OCI-LY1 (cell line): Measurements from ENCODE around the gene SHANK3.
A peak's percentile ranks its signal among the peaks of the same experiment; 100 is the strongest.
"Not testable (repeated sequence)": the region's sequence is repeated elsewhere in the genome, so short reads cannot be mapped to it uniquely, and the experiment has no call there.

ENCODE experiments used
- H2AFZ ChIP-seq: fragments of 200-600 bp; sonication (generic), shearing (Covaris generic); 2 replicates; pipeline ENCODE4 v1.6.0; 2014; ENCODE audit warnings: antibody characterized with exemption, mild to moderate bottlenecking, low read length
- H3F3A ChIP-seq: fragments of 200-600 bp; sonication (generic), shearing (Covaris generic); 2 replicates; pipeline ENCODE4 v1.6.0; 2014; ENCODE audit warnings: mild to moderate bottlenecking, antibody characterized with exemption, low read length, moderate library complexity; ENCODE audit not compliant: insufficient read depth
- H3K27ac ChIP-seq: fragments of 200-600 bp; sonication (generic); 2 replicates; pipeline ENCODE4 v1.5.1; 2014; ENCODE audit warnings: low read length, mixed run types, mild to moderate bottlenecking, low read depth; ENCODE audit not compliant: poor library complexity, severe bottlenecking
- H3K27me3 ChIP-seq: fragments of 200-600 bp; sonication (generic); 2 replicates; pipeline ENCODE4 v1.6.0; 2014; ENCODE audit warnings: antibody characterized with exemption, mild to moderate bottlenecking, low read length, moderate library complexity; ENCODE audit not compliant: insufficient read depth
- H3K36me3 ChIP-seq: fragments of 200-600 bp; sonication (generic); 2 replicates; pipeline ENCODE4 v1.6.1; 2014; ENCODE audit warnings: mild to moderate bottlenecking, antibody characterized with exemption, low read length, moderate library complexity, mixed read lengths; ENCODE audit not compliant: insufficient read depth
- H3K4me1 ChIP-seq: fragments of 200-600 bp; sonication (generic); 2 replicates; pipeline ENCODE4 v1.5.1; 2014; ENCODE audit warnings: mild to moderate bottlenecking, low read length, moderate library complexity; ENCODE audit not compliant: insufficient read depth, severe bottlenecking
- H3K4me2 ChIP-seq: fragments of 200-600 bp; sonication (generic), shearing (Covaris generic); 2 replicates; pipeline ENCODE4 v1.6.1; 2014; ENCODE audit warnings: low read length
- H3K4me3 ChIP-seq: fragments of 200-600 bp; sonication (generic); 2 replicates; pipeline ENCODE4 v1.5.1; 2014; ENCODE audit warnings: low read length, low read depth, mild to moderate bottlenecking, mixed read lengths; ENCODE audit not compliant: poor library complexity, severe bottlenecking
- H3K79me2 ChIP-seq: fragments of 200-600 bp; shearing (Covaris generic); 2 replicates; pipeline ENCODE4 v1.6.1; 2016; ENCODE audit warnings: mixed run types, low read length, mixed read lengths; ENCODE audit not compliant: insufficient read depth
- H3K9ac ChIP-seq: fragments of 200-600 bp; sonication (generic), shearing (Covaris generic); 2 replicates; pipeline ENCODE4 v1.6.1; 2014; ENCODE audit warnings: mild to moderate bottlenecking, low read length, mixed read lengths
- H3K9me2 ChIP-seq: fragments of 200-600 bp; sonication (generic), shearing (Covaris generic); 2 replicates; pipeline ENCODE4 v1.6.1; 2014; ENCODE audit warnings: low read depth, mild to moderate bottlenecking, low read length, mixed read lengths
- H3K9me3 ChIP-seq: fragments of 200-600 bp; shearing (Covaris generic); 2 replicates; pipeline ENCODE4 v1.6.1; 2014; ENCODE audit warnings: low read length, mixed read lengths
- H4K20me1 ChIP-seq: fragments of 200-600 bp; sonication (generic), shearing (Covaris generic); 2 replicates; pipeline ENCODE4 v1.6.0; 2016; ENCODE audit warnings: mild to moderate bottlenecking, low read length; ENCODE audit not compliant: insufficient read depth
- EZH2 ChIP-seq: fragments of 200-600 bp; sonication (generic), shearing (Covaris generic); IDR thresholded peaks from 2 replicates; pipeline ENCODE4 v1.8.0; 2017; ENCODE audit warnings: borderline replicate concordance, mixed run types, mild to moderate bottlenecking, antibody characterized with exemption, low read length, moderate library complexity, mixed read lengths
- TF ChIP-seq, protein P1 (sequence below): fragments of 200-600 bp; sonication (generic), shearing (Covaris generic); IDR thresholded peaks from 2 replicates; pipeline ENCODE4 v1.5.1; 2017; ENCODE audit warnings: mild to moderate bottlenecking, antibody characterized with exemption, low read length, moderate library complexity, mixed read lengths

SHANK3 gene

DNA sequence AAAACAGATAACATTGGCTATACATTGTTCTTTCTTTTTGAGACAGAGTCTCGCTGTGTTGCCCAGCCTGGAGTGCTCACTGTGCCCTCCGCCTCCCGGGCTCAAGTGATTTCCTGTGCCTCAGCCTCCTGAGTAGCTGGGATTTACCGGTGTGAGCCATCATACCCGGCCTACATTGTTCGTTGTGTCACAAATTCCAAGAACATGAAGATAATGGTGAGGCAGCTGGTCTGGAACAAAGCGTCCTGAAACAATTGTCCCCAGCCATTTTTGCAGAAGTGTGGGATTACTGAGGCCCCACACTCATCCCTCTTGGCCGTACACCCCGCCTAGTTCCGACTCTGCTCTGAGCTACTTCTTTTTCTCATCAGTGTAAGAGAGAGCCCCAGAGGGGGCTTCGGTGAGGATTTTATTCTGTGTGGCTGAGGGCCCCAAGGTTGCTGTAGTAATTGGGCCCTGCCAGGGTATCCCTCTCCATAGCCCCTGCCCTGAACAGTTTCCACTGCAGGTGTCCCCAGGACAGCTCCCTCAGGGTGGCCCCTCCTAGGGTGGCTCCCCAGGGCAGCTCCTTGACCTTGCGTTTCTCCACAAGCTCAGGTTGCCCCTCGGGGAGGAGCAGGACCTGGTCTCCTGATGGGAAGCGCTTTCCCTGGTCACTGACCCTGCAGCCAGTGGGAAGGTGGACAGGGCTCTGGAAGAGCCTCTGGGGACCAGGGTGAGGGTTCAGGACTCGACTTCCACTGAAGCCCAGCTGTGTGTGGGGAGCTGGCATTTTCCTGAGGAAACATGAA is 31.6 kb upstream of the SHANK3 start:
- H3F3A ChIP-seq: no peaks in the 10 kb centered on the region
- H4K20me1 ChIP-seq: no peaks in the 10 kb centered on the region
- H3K9ac ChIP-seq: no peak overlapping the region
- H3K4me3 ChIP-seq: no peak overlapping the region
- no peak overlapping the region for H3K27ac ChIP-seq
- H3K4me1 ChIP-seq: no peaks in the 10 kb centered on the region
- no peak overlapping the region for H3K4me2 ChIP-seq
- H2AFZ ChIP-seq: no peak overlapping the region
- H3K36me3 ChIP-seq: no peaks in the 10 kb centered on the region
- H3K79me2 ChIP-seq: no peaks in the 10 kb centered on the region
- 0 out of 2 replicates have a peak, but pooled peaks cover 4% of the 10 kb centered on the region for H3K9me3 ChIP-seq
- H3K27me3 ChIP-seq: peaks cover 4% of the 10 kb centered on the region; the same call in 1 of the 2 replicates
- no peaks in the 10 kb centered on the region for H3K9me2 ChIP-seq
- TF ChIP-seq, protein P1, sequence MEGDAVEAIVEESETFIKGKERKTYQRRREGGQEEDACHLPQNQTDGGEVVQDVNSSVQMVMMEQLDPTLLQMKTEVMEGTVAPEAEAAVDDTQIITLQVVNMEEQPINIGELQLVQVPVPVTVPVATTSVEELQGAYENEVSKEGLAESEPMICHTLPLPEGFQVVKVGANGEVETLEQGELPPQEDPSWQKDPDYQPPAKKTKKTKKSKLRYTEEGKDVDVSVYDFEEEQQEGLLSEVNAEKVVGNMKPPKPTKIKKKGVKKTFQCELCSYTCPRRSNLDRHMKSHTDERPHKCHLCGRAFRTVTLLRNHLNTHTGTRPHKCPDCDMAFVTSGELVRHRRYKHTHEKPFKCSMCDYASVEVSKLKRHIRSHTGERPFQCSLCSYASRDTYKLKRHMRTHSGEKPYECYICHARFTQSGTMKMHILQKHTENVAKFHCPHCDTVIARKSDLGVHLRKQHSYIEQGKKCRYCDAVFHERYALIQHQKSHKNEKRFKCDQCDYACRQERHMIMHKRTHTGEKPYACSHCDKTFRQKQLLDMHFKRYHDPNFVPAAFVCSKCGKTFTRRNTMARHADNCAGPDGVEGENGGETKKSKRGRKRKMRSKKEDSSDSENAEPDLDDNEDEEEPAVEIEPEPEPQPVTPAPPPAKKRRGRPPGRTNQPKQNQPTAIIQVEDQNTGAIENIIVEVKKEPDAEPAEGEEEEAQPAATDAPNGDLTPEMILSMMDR: no peak
- TF ChIP-seq EZH2: no peak

DNA sequence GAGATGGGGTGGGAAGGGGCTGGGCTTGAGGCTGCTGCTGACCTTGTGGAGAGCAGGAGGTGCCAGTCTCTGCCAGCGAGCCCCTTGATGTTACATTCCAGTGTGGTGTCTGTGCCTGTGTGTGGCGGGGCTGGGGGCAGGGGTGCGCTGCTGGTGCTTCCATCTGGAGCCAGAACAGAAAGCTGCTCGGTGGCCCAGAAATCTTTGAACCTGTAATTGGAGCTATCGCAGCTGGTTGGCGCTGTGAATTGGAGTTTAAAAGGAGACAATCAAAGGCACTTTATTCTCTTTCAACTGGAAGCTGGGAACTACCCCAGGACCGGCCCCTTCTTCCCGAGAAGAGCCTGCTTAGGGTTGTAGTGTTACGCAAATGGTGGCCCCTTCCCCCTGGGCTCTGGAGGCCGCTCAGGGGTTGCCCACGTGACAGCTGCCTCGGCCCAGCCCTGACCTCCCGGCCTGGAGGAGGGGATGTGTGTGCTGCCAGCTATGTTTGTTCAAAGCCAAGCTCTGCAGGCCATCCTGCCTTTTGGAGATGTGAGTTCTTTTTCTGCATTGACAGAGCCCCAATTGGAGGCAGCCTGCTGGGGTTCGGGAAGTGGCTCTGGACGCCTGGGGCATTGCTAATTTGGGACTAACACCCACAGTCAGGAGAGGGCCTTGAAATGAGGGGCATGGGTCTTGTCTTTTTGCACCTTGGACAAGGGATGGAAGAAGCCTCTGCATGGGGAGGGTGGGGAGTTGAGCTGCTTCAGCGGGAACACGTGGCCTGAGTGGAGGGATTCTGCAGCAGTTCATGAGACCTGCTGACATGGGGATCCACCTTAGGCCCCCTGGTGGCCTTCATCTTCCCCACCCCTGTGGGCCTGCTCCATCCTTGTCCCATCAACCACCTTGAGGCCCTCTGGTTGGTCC is 30.7 kb upstream of the SHANK3 start:
- H3K9ac ChIP-seq: no peak overlapping the region
- H4K20me1 ChIP-seq: no peaks in the 10 kb centered on the region
- no peak overlapping the region for H3K4me2 ChIP-seq
- no peaks in the 10 kb centered on the region for H3K4me1 ChIP-seq
- no peaks in the 10 kb centered on the region for H3F3A ChIP-seq
- H2AFZ ChIP-seq: no peak overlapping the region
- TF ChIP-seq, protein P1: peak; percentile 27; the same call in 1 of the 2 replicates
- TF ChIP-seq EZH2: no peak
- no peak overlapping the region for H3K4me3 ChIP-seq
- peaks cover 4% of the 10 kb centered on the region; the same call in 1 of the 2 replicates for H3K27me3 ChIP-seq
- H3K36me3 ChIP-seq: no peaks in the 10 kb centered on the region
- no peaks in the 10 kb centered on the region for H3K9me2 ChIP-seq
- no peaks in the 10 kb centered on the region for H3K79me2 ChIP-seq
- 0 out of 2 replicates have a peak, but pooled peaks cover 4% of the 10 kb centered on the region for H3K9me3 ChIP-seq
- H3K27ac ChIP-seq: no peak overlapping the region

DNA sequence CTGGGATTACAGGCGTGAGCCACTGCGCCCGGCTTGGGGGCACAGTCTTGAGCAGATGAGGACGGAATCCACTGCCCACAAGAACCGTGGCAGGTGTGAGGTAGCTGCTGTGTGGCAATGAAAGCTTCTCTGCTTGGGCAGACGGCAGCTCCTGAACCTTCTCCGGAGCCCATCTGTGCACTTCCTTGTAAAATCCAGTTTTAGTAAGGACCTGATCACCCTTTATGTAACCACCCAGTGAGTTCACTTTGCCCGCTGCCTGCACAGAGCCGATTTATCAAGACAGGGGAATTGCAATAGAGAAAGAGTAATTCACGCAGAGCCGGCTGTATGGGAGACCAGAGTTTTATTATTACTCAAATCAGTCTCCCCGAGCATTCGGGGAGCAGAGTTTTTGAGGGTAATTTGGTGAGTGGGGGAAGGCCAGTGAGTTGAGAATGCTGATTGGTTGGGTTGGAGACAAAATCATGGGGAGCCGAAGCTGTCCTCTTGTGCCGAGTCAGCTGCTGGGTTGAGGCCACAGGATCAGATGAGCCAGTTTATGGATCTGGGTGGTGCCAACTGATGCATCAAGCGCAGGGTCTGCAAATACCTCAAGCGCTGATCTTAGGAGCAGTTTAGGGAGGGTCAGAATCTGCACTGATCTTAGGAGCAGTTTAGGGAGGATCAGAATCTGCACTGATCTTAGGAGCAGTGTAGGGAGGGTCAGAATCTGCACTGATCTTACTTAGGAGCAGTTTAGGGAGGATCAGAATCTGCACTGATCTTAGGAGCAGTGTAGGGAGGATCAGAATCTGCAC is 29.4 kb upstream of the SHANK3 start:
- not testable (repeated sequence) for H3K79me2 ChIP-seq, H3K27ac ChIP-seq, H3K4me3 ChIP-seq, H3K36me3 ChIP-seq, H4K20me1 ChIP-seq, H3K9ac ChIP-seq, H3K9me3 ChIP-seq, H3K4me2 ChIP-seq, H3F3A ChIP-seq, H3K27me3 ChIP-seq, H3K4me1 ChIP-seq, H2AFZ ChIP-seq, H3K9me2 ChIP-seq

DNA sequence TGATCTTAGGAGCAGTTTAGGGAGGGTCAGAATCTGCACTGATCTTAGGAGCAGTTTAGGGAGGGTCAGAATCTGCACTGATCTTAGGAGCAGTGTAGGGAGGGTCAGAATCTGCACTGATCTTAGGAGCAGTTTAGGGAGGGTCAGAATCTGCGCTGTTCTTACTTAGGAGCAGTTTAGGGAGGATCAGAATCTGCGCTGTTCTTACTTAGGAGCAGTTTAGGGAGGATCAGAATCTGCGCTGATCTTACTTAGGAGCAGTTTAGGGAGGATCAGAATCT is 28.9 kb upstream of the SHANK3 start:
- H3K79me2 ChIP-seq, H3K9me3 ChIP-seq, H3K9me2 ChIP-seq, H3F3A ChIP-seq, H4K20me1 ChIP-seq, H3K4me1 ChIP-seq, H3K27me3 ChIP-seq, H3K27ac ChIP-seq, H3K4me3 ChIP-seq, H3K4me2 ChIP-seq, H3K36me3 ChIP-seq, H2AFZ ChIP-seq, H3K9ac ChIP-seq: not testable (repeated sequence)
